KMS-11 (cell line): ENCODE data around the gene STAG2.

Experiments used
- H2AFZ ChIP-seq: fragments of 200-600 bp; sonication (generic); 2 replicates; pipeline ENCODE4 v1.6.1; 2016; ENCODE audit warnings: antibody characterized with exemption, mixed run types, low read depth
- H3K27ac ChIP-seq: fragments of 200-600 bp; sonication (generic); 2 replicates; pipeline ENCODE4 v1.6.1; 2016; ENCODE audit warnings: mild to moderate bottlenecking, mixed run types
- H3K27me3 ChIP-seq: fragments of 200-600 bp; sonication (generic); 2 replicates; pipeline ENCODE4 v1.6.1; 2017; ENCODE audit warnings: mild to moderate bottlenecking, low read depth, mixed run types, moderate library complexity; ENCODE audit not compliant: insufficient read depth
- H3K36me3 ChIP-seq: fragments of 200-600 bp; sonication (generic); 2 replicates; pipeline ENCODE4 v1.6.1; 2017; ENCODE audit warnings: mild to moderate bottlenecking, mixed run types; ENCODE audit not compliant: insufficient read depth
- H3K4me1 ChIP-seq: fragments of 200-600 bp; sonication (generic); 2 replicates; pipeline ENCODE4 v1.6.1; 2016; ENCODE audit warnings: mild to moderate bottlenecking, low read depth, mixed run types; ENCODE audit not compliant: poor library complexity, severe bottlenecking
- H3K4me2 ChIP-seq: fragments of 200-600 bp; sonication (generic); 2 replicates; pipeline ENCODE4 v1.7.0; 2016; ENCODE audit warnings: mild to moderate bottlenecking, mixed run types
- H3K4me3 ChIP-seq: fragments of 200-600 bp; sonication (generic); IDR thresholded peaks from 2 replicates; pipeline ENCODE4 v1.6.1; 2017; ENCODE audit warnings: low read depth, low read length, mixed read lengths; ENCODE audit not compliant: insufficient read depth
- H3K79me2 ChIP-seq: fragments of 200-600 bp; sonication (generic); 2 replicates; pipeline ENCODE4 v1.6.1; 2016; ENCODE audit warnings: low read depth, mixed run types; ENCODE audit not compliant: insufficient read depth
- H3K9ac ChIP-seq: fragments of 200-600 bp; sonication (generic); 2 replicates; pipeline ENCODE4 v1.6.1; 2016; ENCODE audit warnings: mild to moderate bottlenecking, mixed run types
- H4K20me1 ChIP-seq: fragments of 200-600 bp; sonication (generic); 2 replicates; pipeline ENCODE4 v1.6.1; 2016; ENCODE audit warnings: mild to moderate bottlenecking, mixed run types; ENCODE audit not compliant: insufficient read depth
- CTCF ChIP-seq: fragments of 200-600 bp; sonication (generic); conservative IDR thresholded peaks from 2 replicates; pipeline ENCODE4 v1.6.1; 2017; ENCODE audit warnings: low read depth, mild to moderate bottlenecking, antibody characterized with exemption, low read length, moderate library complexity, mixed read lengths

Gene STAG2

GRCh38 chrX:123943488-123943887, 18.0 kb upstream of the STAG2 start:
- H3K27ac ChIP-seq, result no peak overlapping the region
- no peak for TF ChIP-seq CTCF
- no peaks in the 10 kb centered on the region for H3K27me3 ChIP-seq
- no peaks in the 10 kb centered on the region for H3K4me1 ChIP-seq
- H3K9ac ChIP-seq, result no peak overlapping the region
- no peaks in the 10 kb centered on the region for H3K79me2 ChIP-seq
- H4K20me1 ChIP-seq, result no peaks in the 10 kb centered on the region
- H2AFZ ChIP-seq, result no peak overlapping the region
- no peak overlapping the region for H3K4me3 ChIP-seq
- H3K36me3 ChIP-seq, result no peaks in the 10 kb centered on the region
- no peak overlapping the region for H3K4me2 ChIP-seq

- Histone ChIP-seq H3K27me3 (no peaks in the 10 kb centered on the region), H3K27ac (no peak overlapping the region), H3K4me2 (no peak overlapping the region), H3K4me3 (no peak overlapping the region), H2AFZ (no peak overlapping the region), H3K9ac (no peak overlapping the region), H4K20me1 (no peaks in the 10 kb centered on the region), H3K79me2 (no peaks in the 10 kb centered on the region), H3K4me1 (no peaks in the 10 kb centered on the region), H3K36me3 (no peaks in the 10 kb centered on the region)
- TF ChIP-seq CTCF, result no peak
Observed at GRCh38 chrX:123949846-123950245, 11.7 kb upstream of the STAG2 start.

GRCh38 chrX:123959281-123960063, 2.0 kb upstream of the STAG2 start:
- H3K79me2 ChIP-seq, result peaks cover 36% of the 10 kb centered on the region
- no peaks in the 10 kb centered on the region for H3K36me3 ChIP-seq
- H2AFZ ChIP-seq, result peak overlapping the region; percentile 76
- peaks cover 6% of the 10 kb centered on the region; the same call in 1 of the 2 replicates for H4K20me1 ChIP-seq
- TF ChIP-seq CTCF, result no peak
- no peak overlapping the region for H3K4me3 ChIP-seq
- H3K4me2 ChIP-seq, result peak overlapping the region; percentile 98
- H3K4me1 ChIP-seq, result peaks cover 22% of the 10 kb centered on the region
- no peaks in the 10 kb centered on the region for H3K27me3 ChIP-seq
- peak overlapping the region; percentile 96 for H3K27ac ChIP-seq
- H3K9ac ChIP-seq, result peak overlapping the region; percentile 95

GRCh38 chrX:123960956-123961267, 594 bp upstream of the STAG2 start:
- Histone ChIP-seq H3K27me3 (no peaks in the 10 kb centered on the region), H3K4me2 (peak overlapping the region; percentile 44), H3K27ac (peak overlapping the region; percentile 100), H3K79me2 (peaks cover 51% of the 10 kb centered on the region), H3K36me3 (no peaks in the 10 kb centered on the region), H3K4me3 (no peak overlapping the region), H4K20me1 (peaks cover 12% of the 10 kb centered on the region), H3K9ac (peak overlapping the region; percentile 100), H2AFZ (peak overlapping the region; percentile 41; the same call in 1 of the 2 replicates), H3K4me1 (peaks cover 33% of the 10 kb centered on the region)
- TF ChIP-seq CTCF, result no peak
